Choroid plexus epithelial cell (primary cell): Measurements from ENCODE around the gene FRS3.

Experiments used
- DNase-seq: peaks from one replicate; pipeline ENCODE4 v3.0.0-alpha.2; 2010; ENCODE audit warnings: low read depth
- H3K4me3 ChIP-seq: 2 replicates; pipeline ENCODE4 v1.5.1; 2011; ENCODE audit warnings: low read depth, mild to moderate bottlenecking, control low read depth, low read length, moderate library complexity
- TF ChIP-seq, protein P1 (sequence below): conservative IDR thresholded peaks from 2 replicates; pipeline ENCODE4 v1.5.1; 2011; ENCODE audit warnings: low read depth, mild to moderate bottlenecking, control low read depth, inconsistent platforms, low read length, moderate library complexity

The FRS3 gene

DNA sequence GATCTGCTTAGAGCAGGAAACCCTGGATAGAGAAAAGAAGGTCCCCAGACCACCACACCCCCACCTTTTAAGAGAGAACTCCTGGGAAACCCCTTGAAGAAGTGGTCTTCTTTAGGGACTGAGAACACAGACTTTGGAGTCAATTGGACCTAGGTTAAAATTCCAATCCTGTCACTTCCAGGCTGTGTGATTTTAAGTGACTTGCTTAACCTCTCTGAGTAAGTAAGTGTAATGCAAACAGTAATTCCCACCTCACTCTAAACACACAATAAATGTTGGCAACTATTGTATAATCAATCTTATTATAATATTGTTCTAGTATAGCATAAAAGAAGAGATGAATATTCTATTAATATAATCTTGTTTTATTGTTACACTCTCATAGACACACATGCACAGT is 47.6 kb downstream of the FRS3 start:
- H3K4me3 ChIP-seq: no peak overlapping the region
- TF ChIP-seq, protein P1, sequence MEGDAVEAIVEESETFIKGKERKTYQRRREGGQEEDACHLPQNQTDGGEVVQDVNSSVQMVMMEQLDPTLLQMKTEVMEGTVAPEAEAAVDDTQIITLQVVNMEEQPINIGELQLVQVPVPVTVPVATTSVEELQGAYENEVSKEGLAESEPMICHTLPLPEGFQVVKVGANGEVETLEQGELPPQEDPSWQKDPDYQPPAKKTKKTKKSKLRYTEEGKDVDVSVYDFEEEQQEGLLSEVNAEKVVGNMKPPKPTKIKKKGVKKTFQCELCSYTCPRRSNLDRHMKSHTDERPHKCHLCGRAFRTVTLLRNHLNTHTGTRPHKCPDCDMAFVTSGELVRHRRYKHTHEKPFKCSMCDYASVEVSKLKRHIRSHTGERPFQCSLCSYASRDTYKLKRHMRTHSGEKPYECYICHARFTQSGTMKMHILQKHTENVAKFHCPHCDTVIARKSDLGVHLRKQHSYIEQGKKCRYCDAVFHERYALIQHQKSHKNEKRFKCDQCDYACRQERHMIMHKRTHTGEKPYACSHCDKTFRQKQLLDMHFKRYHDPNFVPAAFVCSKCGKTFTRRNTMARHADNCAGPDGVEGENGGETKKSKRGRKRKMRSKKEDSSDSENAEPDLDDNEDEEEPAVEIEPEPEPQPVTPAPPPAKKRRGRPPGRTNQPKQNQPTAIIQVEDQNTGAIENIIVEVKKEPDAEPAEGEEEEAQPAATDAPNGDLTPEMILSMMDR: no peak
- DNase-seq: no peak

DNA sequence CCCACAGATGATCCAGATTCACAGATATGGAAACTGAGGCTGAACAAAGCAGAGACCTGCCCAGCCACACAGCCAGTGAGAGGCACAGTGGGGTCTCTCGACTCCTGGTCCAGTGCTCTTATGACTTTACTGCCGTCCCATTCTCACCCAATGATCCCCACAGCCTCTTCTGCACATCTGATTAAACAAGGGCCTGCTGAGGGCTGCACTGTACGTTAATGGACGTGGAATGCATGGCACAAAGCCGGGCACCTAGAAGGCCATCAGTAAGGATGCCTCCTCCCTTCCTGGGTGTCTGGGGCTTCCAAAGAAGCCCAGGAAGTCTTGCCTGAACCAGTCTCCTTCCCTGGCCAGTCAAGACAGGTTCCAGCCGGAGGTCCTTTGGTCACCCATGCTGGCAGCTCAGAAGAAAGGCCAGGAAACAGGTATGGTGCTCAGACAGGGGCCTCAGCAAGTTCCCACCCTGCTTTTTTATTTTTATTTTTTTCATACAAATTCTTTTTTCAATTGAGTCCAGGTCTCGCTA is 48.1 kb downstream of the FRS3 start:
- TF ChIP-seq, protein P1: no peak
- DNase-seq: no peak
- no peak overlapping the region for H3K4me3 ChIP-seq

DNA sequence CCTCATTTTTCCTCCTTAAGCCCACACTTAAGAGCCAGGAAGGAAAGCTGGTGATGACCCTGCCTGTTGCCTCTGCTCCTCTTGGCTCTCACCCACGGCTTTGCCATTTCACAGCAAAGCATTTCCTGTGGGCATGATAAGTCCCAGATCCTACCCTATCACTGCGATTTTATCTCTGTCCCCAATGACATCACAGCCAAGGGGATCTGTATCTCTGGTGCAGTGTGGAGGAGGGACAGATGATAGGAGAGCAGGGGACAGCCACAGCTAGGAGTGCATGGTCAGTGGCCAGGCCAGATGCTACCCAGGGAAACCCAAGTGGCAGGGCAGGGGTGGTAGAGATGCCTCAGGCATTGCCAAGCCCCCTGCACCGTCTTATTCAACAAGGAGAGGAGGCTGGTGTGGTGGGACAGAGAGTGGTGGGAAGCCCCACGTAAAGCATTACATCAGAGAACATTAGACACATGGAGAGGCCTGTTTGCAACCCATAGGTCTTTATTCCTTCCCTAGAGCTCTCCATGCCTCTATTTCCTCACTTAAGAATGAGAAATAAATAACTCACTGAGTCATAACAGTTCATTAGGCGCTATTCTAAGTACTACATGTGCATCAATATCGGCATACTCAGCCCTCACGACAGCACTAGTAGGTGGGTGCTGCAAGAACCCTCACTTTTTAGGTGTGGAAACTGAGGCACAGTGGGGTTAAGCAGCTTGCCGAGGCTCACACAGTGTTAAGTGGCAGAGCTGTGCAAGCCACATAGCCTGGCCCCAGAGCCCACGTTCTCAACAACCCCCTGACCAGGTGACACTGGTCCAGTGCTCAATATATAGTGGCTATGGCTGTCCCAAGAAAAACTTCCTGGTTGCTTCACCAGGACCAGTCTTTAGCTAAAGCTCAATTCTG is 48.9 kb downstream of the FRS3 start:
- no peak overlapping the region for H3K4me3 ChIP-seq
- DNase-seq: no peak
- TF ChIP-seq, protein P1: no peak

DNA sequence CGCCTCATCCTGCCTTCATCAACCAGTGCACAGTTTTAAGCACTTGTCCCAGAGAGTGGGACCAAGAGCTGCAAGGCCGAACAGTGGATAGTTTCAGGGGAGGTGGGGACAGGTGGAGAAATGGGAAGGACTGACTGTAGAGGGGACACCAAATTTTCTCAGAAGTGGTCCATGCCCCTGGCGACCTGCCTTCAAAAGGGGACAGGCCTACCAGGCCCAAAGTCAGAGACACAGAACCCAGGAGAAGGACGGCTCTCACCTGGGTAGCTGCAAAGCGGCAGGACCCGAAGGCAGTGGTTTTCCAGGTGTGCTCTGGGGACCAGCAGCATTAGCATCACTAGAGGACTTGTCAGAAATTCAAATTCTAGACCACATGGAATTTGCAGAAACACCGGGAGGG is 50.1 kb downstream of the FRS3 start:
- TF ChIP-seq, protein P1: no peak
- no peak overlapping the region for H3K4me3 ChIP-seq
- DNase-seq: no peak

DNA sequence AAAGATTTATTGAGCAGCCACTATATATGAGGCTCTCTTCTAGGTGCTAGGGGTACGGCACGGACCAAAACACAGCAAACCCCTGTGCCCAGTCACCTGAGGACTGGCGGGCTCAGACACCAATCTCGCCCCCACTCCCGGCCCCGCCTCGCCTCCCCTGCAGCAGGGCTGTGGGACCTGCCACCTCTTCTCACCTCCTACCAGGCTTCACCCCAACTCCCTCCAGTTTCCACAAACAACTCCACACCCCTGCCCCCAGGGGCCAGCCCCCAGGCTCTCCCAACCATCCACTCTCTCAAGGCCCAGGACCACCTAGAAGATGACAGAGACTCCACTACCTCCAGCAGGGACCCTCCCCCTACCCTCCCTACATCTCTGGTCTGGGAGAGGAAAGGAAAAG is 50.7 kb downstream of the FRS3 start:
- TF ChIP-seq, protein P1: no peak
- H3K4me3 ChIP-seq: no peak overlapping the region
- no peak for DNase-seq

DNA sequence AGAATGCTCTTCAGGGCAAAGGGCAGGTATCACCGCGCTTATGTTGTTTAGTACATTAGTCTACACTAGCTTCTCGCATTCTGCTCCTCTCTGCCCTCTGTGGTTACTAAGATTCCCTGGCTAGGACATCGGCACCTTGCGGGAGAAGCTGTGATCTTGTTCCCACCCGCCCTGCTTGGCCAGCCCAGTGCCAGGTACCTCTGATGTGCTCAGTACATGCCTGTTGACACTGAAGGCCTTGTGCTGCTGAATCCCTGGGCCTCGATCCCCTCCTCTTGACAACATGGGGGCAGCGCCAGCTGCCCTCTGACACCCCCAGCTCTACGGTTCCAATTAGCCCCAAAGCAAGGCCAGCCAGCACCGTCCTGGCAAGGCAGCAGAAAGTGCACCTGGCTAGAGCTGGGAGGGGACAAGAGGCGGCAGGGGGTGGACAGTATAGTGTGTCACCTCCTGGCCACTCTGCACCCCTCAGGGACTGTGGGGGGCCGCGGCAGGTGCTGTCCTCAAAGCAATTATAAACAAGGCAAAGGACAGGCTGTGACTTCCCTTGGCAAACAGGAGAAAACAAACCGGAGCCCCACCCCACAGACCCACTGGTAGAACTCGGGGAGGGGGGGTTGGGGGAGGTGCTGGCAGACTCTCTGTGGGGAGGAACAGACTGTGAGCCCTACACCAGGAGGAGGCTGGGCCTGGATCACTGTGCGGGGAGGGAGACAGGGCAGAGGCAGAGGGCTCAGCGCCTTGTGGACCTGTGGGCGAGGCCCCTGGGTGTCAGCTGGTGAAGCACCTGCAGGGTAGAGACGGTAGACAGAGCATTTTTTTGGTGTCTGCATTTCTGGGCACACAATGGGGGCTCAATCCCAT is 51.4 kb downstream of the FRS3 start:
- TF ChIP-seq, protein P1: no peak
- no peak overlapping the region for H3K4me3 ChIP-seq
- DNase-seq: no peak
